GM19238 (cell line): Measurements from ENCODE around the gene WDSUB1.

Experiments
- DNase-seq: peaks from one replicate; pipeline ENCODE4 v3.0.0; 2011; ENCODE audit warnings: low spot score; ENCODE audit not compliant: insufficient read length

WDSUB1 gene

GRCh38 chr2:159225025-159226016, 61.2 kb downstream of the WDSUB1 start:
- DNase-seq: no peak

- no peak for DNase-seq
Measured at GRCh38 chr2:159224061-159224813, 62.3 kb downstream of the WDSUB1 start.

- DNase-seq: no peak
Measured at GRCh38 chr2:159219394-159219998, 67.0 kb downstream of the WDSUB1 start.

GRCh38 chr2:159218389-159218788, 68.1 kb downstream of the WDSUB1 start:
- no peak for DNase-seq

- DNase-seq: no peak
Measured at GRCh38 chr2:159217676-159218075, 68.8 kb downstream of the WDSUB1 start.

- no peak for DNase-seq
Measured at GRCh38 chr2:159215116-159215515, 71.4 kb downstream of the WDSUB1 start.

GRCh38 chr2:159214325-159214865, 72.1 kb downstream of the WDSUB1 start:
- DNase-seq: no peak

- DNase-seq: no peak
Measured at GRCh38 chr2:159213296-159213695, 73.2 kb downstream of the WDSUB1 start.

- DNase-seq: no peak
Measured at GRCh38 chr2:159211447-159212396, 74.8 kb downstream of the WDSUB1 start.

- no peak for DNase-seq
Measured at GRCh38 chr2:159209341-159210306, 76.9 kb downstream of the WDSUB1 start.

GRCh38 chr2:159208438-159208837, 78.1 kb downstream of the WDSUB1 start:
- DNase-seq: no peak

GRCh38 chr2:159206736-159207380, 79.6 kb downstream of the WDSUB1 start:
- DNase-seq: no peak

GRCh38 chr2:159204381-159205144, 81.9 kb downstream of the WDSUB1 start:
- no peak for DNase-seq

- no peak for DNase-seq
Measured at GRCh38 chr2:159202568-159203071, 83.9 kb downstream of the WDSUB1 start.

- peak; percentile 80 for DNase-seq
Measured at GRCh38 chr2:159201360-159202063, 85.0 kb downstream of the WDSUB1 start.

GRCh38 chr2:159200498-159200897, 86.0 kb downstream of the WDSUB1 start:
- DNase-seq: no peak
